ENCODE data around the gene TM9SF2. TPM values are rescaled to one million over a fixed set of nuclear protein-coding genes. Genes with fewer than 3 reads are reported as not detected.

Gene TM9SF2, protein sequence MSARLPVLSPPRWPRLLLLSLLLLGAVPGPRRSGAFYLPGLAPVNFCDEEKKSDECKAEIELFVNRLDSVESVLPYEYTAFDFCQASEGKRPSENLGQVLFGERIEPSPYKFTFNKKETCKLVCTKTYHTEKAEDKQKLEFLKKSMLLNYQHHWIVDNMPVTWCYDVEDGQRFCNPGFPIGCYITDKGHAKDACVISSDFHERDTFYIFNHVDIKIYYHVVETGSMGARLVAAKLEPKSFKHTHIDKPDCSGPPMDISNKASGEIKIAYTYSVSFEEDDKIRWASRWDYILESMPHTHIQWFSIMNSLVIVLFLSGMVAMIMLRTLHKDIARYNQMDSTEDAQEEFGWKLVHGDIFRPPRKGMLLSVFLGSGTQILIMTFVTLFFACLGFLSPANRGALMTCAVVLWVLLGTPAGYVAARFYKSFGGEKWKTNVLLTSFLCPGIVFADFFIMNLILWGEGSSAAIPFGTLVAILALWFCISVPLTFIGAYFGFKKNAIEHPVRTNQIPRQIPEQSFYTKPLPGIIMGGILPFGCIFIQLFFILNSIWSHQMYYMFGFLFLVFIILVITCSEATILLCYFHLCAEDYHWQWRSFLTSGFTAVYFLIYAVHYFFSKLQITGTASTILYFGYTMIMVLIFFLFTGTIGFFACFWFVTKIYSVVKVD
- total RNA-seq = 68.8 and 99.8 TPM in 2 replicates

GRCh38 chr13:99501184-99501847 lies at the start of gene TM9SF2:
TM9SF2 (plus strand) TSS chr13:99501472; CDS start chr13:99501607, 135 bp downstream.

GRCh38 chr13:99606324-99607066 lies 105.2 kb downstream of the TM9SF2 start, which contains the start of gene CLYBL:
CLYBL (plus strand) TSS chr13:99606690.

Other genes starting within 250 kb of the TM9SF2 start
- not detected in 2 replicates for gene GPR18, start 243.1 kb upstream of the TM9SF2 start, total RNA-seq
- gene GPR183, start 194.1 kb upstream of the TM9SF2 start, total RNA-seq = not detected in 2 replicates
- gene CLYBL, start 105.2 kb downstream of the TM9SF2 start, total RNA-seq = 0.09 and 0.47 TPM in 2 replicates